AG08396 (cell line): ENCODE data around the gene CTNND1.

Source experiments
- DNase-seq: peaks from one replicate; pipeline ENCODE4 v3.0.0; 2012; ENCODE audit warnings: low spot score, mixed read lengths

CTNND1 gene

DNA sequence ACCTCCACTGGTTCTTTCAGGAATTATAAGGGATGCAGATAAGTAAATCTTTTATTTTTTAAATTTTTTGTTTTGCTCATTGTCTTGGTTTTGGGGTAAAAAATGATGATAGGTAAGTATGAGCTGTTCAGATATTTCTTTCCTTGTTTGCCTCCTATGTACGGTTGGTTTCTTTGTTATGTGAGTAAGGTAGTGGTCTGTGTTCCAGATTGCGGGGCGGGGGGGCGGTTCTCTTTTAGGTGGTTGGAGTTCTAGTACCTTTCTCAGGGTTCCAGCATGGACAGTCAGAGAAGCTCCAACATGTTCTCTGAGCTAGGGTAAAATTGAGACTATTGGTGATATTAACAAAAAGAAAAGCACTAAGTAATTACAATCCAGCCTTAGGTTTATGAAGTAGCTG lies 2.4 kb downstream of the CTNND1 start:
- DNase-seq = no peak

DNA sequence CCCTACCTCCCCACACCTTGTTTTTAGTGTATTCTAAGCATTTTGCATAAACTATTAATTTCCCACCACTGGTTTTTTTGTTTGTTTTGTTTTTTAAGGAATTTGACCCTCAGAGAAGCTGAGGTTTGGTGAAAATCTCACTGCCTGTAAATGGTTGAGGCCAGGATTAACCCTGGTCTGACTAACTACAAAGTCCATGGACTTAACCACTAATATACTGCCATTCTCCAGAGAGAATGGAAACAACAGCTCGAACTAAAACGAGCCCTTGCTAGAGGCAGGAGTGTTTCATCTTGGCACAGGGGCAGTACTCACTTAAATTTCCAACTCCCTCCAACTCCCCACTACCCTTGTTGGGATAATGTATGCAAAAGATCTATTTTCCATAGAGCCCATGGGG lies 3.0 kb downstream of the CTNND1 start:
- no peak for DNase-seq

DNA sequence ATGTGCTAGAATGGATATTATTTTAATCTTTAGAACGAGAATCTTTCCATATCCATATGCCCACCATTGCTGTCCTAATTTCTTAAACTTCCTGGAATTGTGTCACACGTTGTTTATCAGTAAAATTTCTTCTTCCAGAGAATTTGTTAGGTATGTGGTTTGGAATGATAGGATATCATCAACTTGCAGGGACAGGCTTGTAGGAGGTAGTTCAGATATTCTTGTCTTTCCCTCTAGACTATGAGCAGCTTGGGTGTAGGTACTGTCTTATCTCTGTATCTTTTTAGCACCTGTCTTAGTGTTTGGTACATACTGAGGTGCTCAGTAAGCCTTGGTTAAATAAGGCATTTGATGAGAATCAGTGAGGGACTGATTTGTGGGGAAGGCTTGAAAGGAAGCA lies 3.4 kb downstream of the CTNND1 start:
- DNase-seq = no peak

DNA sequence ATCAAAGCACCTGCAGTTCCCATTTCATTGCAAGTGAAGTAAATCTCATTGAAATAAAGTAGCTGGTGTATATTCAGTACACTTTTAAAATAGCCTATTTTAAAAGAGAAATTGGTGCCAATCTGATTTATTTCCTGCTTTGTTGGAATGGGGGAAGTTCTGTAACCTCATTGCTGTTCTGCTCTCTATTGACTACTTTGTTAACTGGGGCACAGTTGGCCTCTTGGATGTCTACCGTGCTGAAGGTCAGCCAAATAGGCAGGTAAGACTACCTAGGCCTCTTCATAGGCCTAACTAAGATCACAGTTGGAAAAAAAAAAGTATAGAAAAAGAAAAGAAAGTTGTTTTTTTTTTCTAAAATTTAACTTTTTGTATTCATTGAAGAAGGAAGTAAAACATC lies 9.2 kb downstream of the CTNND1 start:
- no peak for DNase-seq

DNA sequence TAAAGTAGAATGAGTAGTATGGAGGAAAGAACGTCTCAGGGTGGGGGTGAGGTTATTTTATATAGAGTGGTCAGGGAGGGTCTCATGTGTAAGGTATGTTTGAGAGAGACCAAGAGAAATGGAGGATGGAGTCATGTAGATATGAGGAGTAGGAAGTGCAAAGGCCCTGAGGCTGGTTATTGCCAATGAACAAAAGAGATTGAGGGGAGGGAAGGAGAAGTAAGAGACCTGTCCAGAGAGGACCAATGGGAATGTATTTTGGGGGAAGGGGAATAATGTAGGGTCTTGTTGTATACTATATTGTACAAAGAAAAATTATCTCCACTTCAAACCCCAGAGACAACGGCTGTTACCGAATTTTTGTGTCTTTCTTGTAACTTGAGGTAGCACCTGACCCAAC lies 9.8 kb downstream of the CTNND1 start:
- DNase-seq = no peak

DNA sequence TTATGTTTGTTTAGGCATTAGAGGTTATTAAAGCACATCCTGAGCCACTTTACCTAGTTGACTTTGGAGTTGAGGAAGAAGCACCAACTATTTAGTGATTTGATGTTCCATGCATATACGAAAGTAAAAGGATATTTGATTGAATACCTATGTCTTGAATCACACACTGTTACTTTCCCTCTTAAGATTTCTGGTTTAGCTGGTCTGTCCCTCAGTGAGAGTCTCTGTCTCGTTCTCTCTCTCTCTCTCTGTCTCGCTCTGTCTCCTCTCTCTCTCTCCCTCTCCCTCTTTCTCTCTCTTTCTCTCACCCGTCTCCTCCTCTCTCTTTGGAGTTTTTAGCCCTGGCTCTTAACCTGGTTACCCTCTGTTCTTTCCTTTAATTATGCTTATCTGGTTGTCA lies 11.0 kb downstream of the CTNND1 start:
- no peak for DNase-seq

DNA sequence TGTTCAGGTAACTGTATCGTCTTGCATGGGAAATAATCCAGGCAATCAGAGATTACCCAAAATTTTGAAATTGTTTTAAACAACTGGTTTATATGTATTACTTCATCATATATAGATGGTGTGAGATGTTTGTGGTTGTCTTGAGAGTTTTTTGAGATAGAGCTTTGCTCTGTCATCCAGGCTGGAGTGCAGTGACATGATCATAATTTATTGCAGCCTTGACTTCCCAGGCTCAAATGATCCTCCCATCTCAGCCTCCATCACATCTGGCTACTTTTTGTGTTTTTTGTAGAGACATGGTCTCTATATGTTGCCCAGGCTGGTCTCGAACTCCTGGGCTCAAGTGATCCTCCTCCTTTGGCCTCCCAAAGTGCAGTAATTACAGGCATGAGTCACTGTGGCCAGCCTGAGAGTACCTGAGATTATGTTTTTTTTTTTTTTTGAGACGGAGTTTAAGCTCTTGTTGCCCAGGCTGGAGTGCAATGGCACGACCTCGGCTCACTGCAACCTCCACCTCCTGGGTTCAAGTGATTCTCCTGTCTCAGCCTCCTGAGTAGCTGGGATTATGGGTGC lies 11.5 kb downstream of the CTNND1 start:
- DNase-seq = no peak

DNA sequence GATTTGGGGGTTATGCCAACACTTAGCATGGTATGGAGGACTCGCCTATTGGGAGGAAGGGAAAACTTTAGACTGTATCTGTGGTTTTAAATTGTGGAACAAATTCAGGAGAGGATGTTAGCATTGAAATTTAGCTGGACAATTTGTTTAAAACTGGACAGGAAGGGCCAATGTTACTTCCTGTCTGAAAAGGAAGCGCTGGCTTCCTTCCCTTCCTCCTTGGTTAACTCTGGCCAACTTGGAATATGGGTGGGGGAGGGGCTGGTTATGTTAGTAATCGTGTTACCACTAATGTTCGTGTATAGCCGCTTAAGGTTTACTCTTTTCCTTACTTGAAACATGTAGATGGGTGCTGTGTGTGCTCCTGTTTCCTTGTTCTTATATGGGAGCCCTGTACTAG lies 13.9 kb downstream of the CTNND1 start:
- no peak for DNase-seq

DNA sequence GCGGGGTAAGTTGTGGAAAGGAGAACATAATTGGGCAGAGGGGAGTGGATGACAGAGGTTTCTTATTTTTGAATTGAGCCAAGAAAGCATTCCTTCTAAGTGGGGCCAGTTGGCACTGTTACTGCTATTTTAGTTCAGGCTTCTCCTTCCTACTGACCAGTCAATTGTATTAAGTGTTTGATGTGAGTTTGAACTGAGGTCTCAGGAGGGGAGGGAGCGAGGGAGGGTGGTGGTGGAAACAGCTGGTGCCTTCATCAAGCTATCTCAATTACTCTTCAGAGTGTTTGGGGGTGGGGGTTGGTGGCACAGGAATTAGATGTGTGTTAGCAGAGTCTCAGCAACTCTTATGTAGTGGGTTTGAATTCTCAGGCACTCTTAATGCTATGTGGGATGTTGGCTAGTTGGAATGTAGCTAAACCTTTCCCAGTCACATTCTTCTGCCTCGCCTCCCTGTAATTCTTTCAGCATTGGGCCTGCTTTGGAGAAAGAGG lies 14.5 kb downstream of the CTNND1 start:
- no peak for DNase-seq

DNA sequence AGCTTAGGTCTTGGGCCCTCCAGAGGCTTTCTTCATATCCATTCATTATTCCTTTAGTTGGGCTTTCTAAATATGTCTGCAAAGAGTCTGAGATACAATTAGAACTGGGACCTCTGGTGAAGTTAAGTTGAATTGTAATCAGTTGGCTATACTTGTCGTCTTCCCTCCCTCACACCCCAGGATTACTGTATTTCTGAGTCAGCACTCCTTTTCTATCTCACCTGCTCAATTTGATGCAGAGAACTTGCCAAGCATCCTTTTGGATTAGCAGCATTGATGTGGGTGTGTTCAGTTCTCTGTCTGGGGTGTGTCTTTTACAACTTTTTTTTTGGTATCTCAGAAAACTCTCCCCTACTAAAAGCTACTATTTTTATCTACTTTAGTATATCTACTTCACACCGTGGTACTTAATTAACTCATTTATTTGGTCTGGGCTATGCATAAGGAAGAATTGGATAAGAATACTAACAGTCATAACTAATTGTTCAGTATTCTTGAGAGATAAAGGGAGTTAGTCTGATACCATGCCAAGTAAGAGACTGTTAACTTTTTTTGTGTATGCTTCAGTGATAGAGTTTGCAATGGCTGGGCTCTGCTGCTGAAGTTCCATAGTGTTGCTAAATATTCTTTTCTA lies 15.1 kb downstream of the CTNND1 start:
- no peak for DNase-seq

DNA sequence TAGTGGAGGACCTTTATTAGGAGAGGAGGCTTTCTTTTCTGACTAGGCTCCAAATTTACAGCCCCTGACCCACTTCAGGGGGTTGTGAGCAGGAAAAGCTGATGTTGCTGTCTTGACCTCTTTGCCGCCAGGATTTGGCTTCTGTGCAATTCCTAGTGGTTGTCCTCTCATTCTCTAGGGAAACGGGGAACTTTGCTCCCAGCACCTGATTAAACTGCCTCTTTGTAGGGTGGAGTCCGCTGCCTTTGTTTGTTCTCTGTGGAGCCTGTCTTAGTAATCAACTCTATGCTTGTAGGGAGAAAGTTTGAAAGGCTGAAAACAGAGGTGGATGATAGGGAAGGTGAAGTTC lies 16.3 kb downstream of the CTNND1 start:
- no peak for DNase-seq

DNA sequence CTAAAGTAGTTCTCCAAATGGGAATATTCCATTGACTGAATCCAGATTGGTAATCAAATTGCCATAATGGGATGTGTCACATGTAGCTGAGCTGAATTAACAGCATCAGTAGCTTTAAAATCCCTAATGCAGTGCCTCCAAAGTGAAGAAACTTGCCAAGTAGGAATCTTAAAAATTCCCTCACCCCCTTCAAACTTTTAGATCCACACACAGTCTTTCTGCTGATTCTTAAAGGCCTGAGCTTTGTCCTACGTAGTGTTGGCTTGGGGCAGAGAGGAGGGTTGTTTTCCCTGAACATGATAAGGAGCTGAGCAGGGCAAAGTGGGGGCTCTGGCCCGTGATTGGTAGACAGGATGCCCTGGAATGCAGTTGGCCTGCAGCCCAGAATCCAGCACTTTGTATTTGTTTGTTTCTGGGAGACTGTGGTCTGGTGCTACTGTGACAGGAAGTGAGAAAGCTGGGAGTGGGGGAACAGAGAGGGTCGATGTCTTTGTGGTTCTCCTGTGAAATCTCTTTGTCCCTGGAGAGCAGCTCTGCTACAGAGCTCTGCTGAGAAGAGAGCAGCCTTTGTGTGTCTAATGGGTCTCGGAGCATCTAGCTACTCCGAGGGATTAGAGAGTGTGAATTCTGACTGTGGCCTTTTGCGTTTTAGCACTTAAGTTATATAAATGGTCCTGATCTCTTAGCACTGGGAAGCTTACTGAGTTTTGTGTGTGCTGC lies 16.9 kb downstream of the CTNND1 start:
- peak; percentile 88 for DNase-seq

DNA sequence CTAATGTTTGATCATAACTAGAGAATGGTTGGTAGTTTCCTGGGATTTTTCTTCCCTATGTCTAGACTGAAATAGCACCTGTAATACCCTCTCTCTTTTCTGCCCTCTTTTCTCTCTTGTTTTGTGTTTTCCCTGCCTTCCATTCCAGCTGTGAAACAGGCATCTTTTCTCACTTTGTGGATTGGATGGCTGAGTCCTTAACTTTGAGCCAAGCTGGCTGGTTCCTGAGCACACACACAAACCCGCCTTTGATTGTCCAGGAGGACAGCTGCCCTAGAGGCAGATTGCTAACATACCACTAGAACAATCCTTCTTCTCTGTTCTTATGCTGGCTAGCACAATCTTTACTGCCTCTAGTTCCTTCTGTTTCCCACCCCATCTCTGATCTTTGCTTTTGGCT lies 17.7 kb downstream of the CTNND1 start:
- DNase-seq = peak; percentile 37

DNA sequence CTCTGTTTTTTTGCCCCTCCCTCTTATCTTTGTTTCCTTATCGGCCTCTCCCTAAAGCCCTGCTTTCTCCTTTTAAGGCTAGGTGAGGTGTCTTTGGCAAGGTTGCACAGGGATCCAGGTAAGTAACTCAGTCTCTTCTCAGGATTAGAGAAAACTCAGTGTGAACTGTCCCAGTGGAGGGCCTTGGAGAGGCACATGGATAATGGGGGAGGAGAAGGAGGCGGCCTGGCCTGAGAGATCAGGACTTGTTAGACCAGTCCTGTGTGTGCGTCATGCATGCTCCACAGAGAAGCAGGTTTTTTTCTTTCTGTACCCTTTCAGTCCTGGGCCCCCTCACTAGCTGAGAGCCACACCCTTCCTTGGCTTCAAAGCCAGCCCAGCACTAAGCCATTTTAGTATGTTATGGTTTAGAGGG lies 19.9 kb downstream of the CTNND1 start:
- no peak for DNase-seq

DNA sequence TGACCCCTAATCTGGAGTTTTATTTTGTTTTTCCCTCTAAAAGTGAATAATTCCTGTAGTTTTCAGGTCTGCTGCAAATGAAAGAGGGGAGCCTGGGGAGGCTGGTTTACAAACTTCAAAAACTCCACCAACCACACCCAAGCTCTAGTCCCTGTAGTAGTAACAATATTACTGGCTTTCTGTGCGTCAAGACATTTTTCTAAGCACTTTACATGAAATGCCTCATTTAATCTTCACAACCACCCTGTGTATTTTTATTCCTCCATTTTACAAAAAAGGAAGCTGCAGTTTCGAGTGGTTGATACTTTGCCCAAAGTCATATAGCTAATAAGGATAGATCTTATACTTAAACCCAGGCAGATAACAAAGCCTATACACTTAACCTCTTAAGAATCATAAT lies 23.5 kb downstream of the CTNND1 start:
- no peak for DNase-seq

DNA sequence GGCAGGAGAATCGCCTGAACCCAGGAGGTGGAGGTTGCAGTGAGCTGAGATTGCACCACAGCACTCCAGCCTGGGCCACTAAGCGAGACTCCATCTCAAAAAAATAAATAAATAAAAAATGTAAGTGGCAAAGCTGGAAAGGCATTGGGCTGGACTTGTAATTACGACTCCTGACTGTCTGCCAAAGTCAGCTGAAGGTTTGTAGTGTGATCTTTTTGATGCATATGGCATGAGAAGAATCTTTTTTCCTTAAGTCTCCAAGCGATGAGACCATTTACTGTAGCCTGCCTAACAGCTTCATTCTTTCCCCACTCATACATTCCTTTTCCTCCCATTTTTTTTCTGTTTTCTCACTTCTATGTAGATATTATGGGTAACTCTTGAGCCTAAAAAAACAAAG lies 24.8 kb downstream of the CTNND1 start:
- DNase-seq = no peak

DNA sequence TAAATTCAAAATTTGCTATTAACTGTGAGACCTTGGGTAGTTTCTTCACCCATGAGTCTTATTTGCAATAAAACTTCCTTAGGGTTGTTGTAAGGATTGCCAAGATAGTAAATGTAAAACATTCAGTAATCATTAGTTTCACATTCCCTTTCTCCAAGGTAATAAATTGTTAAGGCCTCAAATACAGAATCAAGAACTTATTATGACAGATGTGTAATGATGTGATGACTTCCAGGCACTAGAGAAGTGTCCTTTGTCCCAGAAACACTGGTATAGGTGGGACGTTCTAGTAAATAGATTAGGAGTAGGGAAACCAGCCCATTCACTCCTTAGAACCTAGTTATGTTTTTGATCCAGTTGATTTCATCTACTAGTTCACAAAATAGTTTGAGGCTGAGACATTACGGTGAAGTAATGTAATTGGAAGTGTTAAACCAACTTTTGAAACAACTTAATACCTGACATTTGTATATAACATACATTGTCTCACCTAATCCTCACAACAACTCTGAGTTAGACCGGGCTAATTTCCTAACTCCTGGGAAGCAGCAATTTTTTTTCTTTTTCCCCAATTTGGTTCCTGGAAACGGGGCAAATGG lies 25.5 kb downstream of the CTNND1 start:
- no peak for DNase-seq

DNA sequence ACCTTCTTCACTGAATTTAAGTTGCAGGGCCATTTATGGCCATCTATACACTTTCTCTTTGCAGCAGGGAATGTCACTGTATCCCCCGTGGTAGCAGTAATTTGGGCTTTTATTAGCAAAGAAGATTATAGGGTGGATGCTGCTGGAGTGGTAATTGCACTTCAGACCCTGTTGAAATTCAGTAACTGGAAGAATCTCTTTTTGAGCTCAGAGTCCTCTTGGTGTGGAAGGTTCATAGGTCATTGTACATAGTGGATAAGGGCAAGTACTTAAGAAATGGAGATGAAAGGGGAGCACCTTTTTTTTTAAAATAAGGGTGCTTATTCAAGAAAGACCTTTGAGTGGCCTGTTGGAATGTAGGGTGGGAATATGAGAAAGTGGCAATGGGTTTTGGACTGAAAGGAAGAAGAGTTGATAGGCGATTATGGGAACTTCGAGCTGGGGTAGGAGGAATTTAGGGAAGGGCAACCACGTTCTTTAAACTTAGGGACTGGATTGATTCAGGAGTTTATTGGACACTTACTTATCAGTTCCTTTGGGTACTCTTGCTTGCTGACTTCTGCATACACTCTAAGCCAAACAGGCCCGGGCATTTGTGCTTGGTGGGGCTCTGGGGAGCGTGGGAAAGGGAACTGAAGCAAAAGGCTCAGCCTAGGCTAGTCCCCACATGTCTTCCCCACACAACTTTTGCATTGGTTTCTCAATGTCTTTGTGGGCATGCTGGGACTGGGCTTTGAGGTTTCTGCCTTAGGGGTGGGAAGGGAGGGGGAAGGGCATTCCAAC lies 26.5 kb downstream of the CTNND1 start:
- no peak for DNase-seq

DNA sequence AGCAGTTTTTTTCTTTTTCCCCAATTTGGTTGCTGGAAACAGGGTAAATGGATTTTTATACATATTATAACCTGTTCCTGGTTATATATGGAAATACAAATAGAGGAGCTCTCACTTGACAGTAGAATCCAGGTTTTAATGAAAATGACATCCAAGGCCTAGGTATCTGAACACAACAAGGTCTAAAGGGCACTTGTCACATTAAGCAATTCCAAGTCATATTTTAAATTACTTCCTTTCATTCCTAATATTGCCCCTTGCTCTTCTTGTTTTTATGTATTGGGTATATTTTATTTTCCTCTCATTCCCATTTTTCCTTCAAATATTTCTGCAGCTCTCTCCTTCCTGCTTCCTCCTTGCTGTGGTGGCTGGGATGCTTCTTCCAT lies 27.1 kb downstream of the CTNND1 start:
- DNase-seq = no peak

DNA sequence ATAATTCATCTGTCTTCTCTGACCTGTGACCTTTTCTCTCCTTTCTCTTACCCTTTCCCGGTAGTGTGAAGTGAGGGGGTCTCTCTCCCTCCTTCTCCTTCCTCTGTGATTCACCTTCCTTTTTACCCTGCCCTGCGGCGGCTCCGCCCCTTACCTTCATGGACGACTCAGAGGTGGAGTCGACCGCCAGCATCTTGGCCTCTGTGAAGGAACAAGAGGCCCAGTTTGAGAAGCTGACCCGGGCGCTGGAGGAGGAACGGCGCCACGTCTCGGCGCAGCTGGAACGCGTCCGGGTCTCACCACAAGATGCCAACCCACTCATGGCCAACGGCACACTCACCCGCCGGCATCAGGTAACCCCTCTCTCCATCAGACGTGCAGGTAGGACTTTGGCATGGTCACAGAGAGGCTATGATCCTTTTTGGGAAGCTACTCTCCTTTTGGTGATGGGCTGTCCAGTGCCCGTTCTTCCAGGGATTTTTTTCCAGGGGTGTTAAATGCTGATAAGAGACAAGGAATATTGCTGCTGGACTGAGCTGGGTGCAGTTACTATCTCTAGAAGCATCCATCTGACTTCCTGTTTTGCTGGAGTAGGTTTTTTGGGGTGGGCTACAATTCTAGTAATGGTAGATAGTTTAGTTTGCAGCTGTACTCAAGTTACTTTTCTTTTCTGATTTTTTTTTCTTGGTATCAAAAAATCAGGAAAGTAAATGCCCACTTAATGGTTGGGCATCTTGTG lies 29.9 kb downstream of the CTNND1 start:
- no peak for DNase-seq

DNA sequence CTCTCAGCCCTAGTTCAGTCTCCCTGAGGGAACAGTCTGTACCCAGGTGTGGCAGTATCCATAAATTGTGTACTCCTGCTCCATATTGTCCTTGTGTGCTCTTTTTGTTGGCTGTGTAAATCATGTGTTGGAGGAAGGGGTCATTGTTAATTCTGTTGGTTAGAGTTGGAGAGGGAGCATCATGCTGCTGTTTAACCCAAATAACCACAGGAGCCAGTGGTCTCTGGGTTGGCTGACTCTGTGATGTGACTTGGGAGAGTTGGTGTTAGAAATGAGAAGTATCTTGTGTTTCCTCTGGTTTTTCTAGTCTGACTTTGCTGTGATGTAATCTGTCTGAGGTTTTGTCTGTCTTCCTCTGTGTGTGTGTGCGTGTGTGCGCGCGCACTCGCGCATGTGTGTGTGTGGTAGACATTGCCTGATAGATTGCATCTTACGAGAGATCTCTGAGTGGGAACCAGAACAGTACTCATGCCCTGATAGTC lies 30.5 kb downstream of the CTNND1 start:
- no peak for DNase-seq

DNA sequence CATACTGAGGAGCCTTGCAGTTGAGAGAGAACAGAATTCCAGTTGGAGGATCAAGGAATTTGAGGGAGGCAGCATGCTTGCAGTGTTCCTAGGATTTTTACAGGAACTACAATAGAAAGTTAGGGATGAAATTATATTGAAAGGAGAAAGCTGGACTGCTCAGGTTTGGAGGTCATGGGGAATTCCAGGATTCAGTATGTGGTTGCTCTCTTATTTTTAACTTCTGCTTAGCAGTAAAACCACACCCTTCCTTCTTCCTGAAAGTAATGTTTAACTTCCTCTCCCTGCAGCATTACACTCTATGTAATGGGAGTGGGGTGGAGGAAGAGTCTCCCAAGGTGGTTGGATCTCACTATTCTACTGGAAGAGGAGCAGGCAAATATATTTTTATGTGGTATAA lies 31.3 kb downstream of the CTNND1 start:
- DNase-seq = no peak
